HG02588 (cell line): Measurements from ENCODE around the gene PIP4K2C.
"Not testable (repeated sequence)": the region's sequence is repeated elsewhere in the genome, so short reads cannot be mapped to it uniquely, and the experiment has no call there.

Experiments
- ATAC-seq: cut with Tn5 transposase; IDR thresholded peaks from one replicate; pipeline ENCODE4 v1.9.1; 2021; ENCODE audit warnings: mild to moderate bottlenecking, moderate library complexity; ENCODE audit not compliant: unreplicated experiment

PIP4K2C gene

GRCh38 chr12:57632958-57633840 lies 42.2 kb downstream of the PIP4K2C start, which contains the start of gene B4GALNT1:
Gene B4GALNT1, minus strand, starts transcription at chr12:57633201. Its CDS starts 1,069 bp downstream, at chr12:57632132.
- peak; percentile 79 for ATAC-seq

DNA sequence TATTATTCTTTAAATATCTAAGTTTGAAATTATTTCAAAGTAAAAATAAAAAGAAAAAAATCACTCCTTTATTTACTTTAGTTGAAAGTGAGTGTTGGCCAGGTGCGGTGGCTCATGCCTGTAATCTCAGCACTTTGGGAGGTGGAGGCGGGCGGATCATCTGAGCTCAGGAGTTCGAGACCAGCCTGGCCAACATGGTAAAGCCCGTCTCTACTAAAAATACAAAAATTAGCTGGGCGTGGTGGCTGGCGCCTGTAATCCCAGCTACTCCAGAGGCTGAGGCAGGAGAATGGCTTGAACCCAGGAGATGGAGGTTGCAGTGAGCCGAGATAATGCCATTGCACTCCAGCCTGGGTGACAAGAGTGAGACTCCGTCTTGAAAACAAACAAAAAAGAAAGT lies 45.7 kb downstream of the PIP4K2C start:
- not testable (repeated sequence) for ATAC-seq

- ATAC-seq: no peak
Observed at GRCh38 chr12:57637364-57637763, 46.4 kb downstream of the PIP4K2C start.

DNA sequence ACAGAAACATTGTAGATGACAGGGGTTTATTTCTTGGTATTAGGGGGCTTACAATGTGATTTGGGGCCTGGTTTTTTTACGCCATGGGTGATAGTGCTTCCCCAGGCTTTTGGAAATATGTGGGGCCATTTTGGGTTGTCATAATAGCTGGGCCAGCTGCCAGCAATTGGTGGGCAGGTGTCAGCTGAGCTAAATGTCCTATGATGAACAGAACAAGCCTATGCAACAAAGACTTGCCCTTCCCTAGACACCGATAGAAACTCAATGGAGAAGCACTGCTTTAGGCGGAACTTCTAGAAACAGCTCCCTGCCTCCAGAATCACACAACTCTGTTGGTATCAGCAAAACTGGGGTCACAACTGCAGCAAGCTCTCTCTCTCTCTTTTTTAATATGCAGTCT lies 47.1 kb downstream of the PIP4K2C start:
- ATAC-seq: no peak

DNA sequence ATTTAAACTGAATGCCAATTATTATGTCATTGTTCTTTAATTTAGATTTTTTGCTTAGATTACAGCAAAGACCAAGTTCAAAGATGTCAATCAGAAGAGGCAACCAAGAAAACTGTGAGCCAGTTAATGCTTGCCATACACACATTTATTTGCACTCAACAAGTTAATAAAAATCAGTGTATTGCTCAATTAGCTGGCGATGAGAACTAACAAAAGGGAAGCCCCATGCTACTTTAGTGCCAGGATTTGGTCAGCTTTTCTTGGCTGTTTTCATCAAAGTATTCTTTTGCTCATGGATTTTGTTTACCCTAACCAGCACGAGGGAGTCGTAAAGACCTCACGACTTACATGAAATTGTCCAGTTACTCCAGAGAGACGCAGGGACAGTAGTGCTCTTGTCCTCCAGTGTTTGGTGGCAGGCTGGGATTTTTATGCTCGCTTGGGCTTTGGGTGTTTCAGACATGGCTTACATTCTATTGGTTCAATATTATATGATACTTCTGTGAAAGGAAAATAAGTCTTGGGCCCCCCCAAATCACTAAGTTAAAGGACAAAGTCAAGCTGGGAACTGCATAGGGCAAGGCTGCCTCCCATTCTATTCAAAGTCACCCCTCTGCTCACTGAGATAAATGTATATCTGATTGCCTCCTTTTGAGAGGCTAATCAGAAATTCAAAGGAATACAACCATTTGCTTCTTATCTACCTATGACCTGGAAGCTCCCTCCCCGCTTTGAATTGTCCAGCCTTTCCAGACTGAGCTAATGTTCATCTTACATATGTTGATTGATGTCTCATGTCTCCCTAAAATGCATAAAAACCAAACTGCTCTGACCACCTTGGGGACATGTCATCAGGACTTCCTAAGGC lies 49.4 kb downstream of the PIP4K2C start:
- ATAC-seq: no peak

GRCh38 chr12:57641699-57642442 lies 50.9 kb downstream of the PIP4K2C start:
- no peak for ATAC-seq

DNA sequence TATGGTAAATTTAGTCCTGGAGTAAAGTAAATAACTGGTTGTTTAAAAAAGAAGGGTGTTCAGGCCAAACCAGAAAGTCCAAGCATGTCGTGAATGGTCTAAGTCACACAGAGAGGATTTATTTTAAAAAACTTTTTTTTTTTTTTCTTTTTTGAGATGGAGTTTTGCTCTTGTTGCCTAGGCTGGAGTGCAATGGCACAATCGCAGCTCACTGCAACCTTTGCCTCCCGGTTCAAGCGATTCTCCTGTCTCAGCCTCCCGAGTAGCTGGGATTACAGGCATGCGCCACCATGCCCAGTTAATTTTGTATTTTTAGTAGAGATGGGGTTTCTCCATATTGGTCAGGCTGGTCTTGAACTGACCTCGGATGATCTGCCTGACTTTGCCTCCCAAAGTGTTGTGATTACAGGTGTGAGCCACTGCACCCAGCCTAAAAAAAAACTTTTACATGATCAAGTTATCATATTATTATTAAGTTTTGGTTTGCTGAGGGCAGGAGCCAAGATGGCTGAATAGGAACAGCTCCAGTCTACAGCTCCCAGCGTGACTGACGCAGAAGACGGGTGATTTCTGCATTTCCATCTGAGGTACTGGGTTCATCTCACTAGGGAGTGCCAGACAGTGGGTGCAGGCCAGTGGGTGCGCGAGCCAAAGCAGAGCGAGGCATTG lies 55.1 kb downstream of the PIP4K2C start:
- not testable (repeated sequence) for ATAC-seq

- not testable (repeated sequence) for ATAC-seq
Observed at GRCh38 chr12:57646659-57647049, 55.7 kb downstream of the PIP4K2C start.
